GM12892 (cell line): ENCODE data around the gene CCDC120. TPM values are rescaled to one million over a fixed set of nuclear protein-coding genes. Genes with fewer than 3 reads are reported as not detected.

Experiments used
- DNase-seq: peaks from one replicate; pipeline ENCODE4 v3.0.0; 2011; ENCODE audit not compliant: insufficient read length
- FAIRE-seq: peaks from 2 replicates; lab custom pipeline; 2011; peaks lifted over from hg19 to GRCh38; lab: Jason Lieb, UNC
- POLR2A ChIP-seq: IDR thresholded peaks from 2 replicates; pipeline ENCODE4 v1.6.1; 2011; ENCODE audit warnings: low read depth, low read length, control low read depth
- POLR2AphosphoS5 ChIP-seq: IDR thresholded peaks from 2 replicates; pipeline ENCODE4 v1.6.1; 2011; ENCODE audit warnings: low read depth, low read length, control low read depth
- TAF1 ChIP-seq: IDR thresholded peaks from 2 replicates; pipeline ENCODE4 v1.6.1; 2011; ENCODE audit warnings: low read depth, mild to moderate bottlenecking, control low read depth, low read length, borderline replicate concordance
- polyA plus RNA-seq: library from polyadenylated mRNA; unstranded; fragments of >200 nt; gene quantifications from one replicate; pipeline ENCODE4 v1.2.1, GENCODE V29; 2012; ENCODE audit warnings: missing spikeins, inconsistent platforms; ENCODE audit not compliant: missing spikeins

CCDC120 gene, protein sequence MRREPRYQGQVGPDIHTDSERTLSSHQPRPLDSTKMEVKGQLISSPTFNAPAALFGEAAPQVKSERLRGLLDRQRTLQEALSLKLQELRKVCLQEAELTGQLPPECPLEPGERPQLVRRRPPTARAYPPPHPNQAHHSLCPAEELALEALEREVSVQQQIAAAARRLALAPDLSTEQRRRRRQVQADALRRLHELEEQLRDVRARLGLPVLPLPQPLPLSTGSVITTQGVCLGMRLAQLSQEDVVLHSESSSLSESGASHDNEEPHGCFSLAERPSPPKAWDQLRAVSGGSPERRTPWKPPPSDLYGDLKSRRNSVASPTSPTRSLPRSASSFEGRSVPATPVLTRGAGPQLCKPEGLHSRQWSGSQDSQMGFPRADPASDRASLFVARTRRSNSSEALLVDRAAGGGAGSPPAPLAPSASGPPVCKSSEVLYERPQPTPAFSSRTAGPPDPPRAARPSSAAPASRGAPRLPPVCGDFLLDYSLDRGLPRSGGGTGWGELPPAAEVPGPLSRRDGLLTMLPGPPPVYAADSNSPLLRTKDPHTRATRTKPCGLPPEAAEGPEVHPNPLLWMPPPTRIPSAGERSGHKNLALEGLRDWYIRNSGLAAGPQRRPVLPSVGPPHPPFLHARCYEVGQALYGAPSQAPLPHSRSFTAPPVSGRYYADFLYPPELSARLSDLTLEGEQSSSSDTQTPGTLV
- 1.7 TPM for polyA plus RNA-seq

DNA sequence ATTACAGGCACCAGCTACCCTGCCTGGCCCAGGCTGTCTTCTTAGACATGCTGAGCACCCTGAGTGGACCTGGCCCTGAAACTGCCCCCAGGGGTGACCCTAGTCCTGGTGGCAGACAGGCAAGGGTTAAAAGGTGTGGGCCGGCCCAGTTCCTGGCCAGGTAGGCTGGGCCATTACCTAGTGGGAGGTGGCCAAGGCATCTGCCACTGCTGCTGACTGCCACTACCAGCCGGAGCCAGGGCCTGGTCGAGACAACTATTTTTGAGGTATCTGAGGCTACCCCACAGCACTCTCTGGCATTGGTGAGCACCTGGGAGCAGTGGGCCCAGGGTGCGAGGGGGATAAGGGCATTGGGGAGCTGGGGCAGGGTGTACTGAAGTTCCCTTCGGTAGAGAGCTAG, at the start of gene CCDC120:
Gene CCDC120, plus strand, starts transcription at position 206 of the 400 bp plus-strand sequence. CDS start 3,043 bp downstream, outside the sequence.
- TF ChIP-seq POLR2AphosphoS5: no peak
- TF ChIP-seq POLR2A: no peak
- TF ChIP-seq TAF1: no peak
- FAIRE-seq: no peak

DNA sequence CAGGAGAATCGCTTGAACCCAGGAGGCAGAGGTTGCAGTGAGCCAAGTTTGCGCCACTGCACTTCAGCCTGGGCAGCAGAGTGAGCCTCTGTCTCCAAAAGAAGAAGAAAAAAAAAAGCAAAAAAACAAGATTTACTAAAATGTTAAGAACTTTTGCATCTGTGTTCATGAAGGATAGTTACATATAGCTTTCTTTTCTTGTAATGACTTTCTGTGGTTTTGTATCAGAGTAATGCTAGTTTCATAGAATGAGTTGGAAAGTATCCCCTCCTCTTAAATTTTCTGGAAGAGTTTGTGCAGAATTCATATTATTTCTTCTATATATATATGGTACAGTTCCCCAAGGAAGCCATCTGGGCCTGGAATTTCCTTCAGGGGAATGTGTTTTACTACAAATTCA, 39.7 kb upstream of the CCDC120 start:
- DNase-seq (no peak), FAIRE-seq (no peak)
- TF ChIP-seq TAF1 (no peak), POLR2AphosphoS5 (no peak), POLR2A (no peak)

More for the DNA sequence above, at the start of gene CCDC120:
- no peak for DNase-seq

DNA sequence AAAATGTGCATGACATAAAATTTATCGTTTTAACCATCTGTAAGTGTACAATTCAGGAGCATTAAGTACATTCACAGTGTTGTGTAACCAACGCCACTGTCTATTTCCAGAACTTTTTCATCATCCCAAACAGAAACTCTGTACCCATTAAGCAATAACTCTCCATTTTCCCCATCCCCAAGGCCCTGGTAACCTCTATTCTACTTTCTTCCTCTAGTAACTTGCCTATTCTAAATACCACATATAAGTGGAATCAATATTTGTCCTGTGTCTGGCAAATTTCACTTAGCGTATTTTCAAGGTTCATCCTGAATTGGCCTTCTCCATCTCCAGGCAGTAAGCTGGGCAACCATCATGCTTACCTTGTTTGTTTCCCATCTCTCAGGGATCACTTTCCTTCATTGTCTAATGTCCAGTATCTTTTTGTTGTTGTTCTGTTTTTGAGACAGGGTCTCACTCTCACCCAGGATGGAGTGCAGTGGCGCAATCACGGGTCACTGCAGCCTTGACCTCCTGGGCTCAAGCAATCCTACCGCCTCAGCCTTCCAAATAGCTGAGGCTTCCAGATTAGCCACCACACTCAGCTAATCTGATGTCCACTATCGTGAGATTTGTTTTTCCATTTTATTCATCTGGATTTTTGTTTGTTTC, 39.1 kb upstream of the CCDC120 start:
- no peak for DNase-seq
- no peak for FAIRE-seq
- TF ChIP-seq POLR2A (no peak), TAF1 (no peak), POLR2AphosphoS5 (no peak)

DNA sequence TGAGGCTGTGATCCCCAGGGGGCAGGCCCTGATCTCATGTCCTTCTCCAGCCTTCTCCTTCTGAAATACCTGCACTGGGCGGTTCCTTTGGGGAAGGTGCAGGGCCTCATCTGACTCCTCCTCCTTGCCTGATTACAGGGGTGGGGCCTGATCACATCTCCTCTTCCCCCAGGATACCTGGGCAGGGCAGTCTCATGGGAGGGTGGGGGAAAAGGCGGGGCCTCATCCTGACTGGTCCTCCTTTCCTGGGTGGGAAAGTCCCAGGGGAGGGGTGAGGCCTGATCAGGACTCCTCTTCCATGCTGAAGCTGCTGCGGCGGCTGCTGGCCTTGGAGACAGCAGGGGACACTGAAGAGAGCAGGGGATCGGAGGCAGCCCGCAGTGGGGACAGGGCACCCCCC, 28.9 kb upstream of the CCDC120 start:
- DNase-seq (no peak), FAIRE-seq (no peak)
- TF ChIP-seq POLR2AphosphoS5 (no peak), POLR2A (no peak), TAF1 (no peak)

DNA sequence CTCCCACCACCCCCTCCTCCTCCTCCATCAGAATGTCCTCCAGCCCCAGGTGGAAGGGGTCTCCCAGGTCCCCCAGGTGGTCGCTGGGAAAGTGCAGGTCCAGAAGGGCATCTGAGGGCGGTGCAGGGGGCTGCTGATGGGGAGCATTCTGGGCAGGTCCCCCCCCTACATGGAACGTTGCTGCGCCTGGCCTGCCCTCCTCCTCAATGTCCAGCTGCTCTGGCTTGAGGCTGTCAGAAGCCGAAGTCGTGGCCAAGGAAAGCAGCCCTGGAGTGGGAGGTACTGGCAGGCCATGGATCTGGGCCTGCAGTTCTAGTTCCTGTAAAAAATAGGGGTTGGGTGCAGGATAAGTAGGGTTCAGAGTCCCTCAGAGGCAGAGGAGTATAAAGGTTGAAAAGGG, 28.5 kb upstream of the CCDC120 start:
- no peak for FAIRE-seq
- DNase-seq: no peak
- TF ChIP-seq POLR2A: no peak
- no peak for TF ChIP-seq TAF1
- no peak for TF ChIP-seq POLR2AphosphoS5

DNA sequence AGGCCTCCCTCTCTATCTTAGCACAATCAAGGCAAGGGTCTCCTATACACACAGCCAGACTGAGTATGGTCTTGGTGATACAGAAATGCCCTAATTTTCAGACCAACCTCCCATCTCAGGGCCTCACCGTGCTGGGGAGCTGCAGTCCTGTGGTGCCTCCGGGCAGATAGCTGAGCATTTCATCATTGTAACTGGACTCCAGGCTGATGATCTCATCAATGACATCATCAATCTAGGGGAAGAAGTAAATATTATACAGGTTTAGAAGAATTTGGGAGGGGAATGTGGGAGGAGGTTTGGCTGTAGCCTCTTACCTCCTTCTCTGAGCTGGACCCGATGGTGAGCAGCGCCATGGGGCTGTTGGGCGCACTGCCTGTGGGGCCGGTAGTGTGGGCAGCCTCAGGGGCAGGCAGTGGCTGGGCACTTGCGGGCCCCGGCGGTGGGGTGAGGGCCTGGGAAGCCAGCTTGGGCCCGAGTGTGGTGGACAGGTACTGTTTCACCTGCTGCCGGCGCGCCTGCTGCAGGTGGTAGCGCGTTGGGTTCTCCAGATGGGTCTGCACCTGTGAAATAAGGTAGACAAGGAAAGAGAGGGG, 20.8 kb upstream of the CCDC120 start:
- TF ChIP-seq POLR2A (no peak), TAF1 (no peak), POLR2AphosphoS5 (no peak)
- FAIRE-seq: no peak
- no peak for DNase-seq

DNA sequence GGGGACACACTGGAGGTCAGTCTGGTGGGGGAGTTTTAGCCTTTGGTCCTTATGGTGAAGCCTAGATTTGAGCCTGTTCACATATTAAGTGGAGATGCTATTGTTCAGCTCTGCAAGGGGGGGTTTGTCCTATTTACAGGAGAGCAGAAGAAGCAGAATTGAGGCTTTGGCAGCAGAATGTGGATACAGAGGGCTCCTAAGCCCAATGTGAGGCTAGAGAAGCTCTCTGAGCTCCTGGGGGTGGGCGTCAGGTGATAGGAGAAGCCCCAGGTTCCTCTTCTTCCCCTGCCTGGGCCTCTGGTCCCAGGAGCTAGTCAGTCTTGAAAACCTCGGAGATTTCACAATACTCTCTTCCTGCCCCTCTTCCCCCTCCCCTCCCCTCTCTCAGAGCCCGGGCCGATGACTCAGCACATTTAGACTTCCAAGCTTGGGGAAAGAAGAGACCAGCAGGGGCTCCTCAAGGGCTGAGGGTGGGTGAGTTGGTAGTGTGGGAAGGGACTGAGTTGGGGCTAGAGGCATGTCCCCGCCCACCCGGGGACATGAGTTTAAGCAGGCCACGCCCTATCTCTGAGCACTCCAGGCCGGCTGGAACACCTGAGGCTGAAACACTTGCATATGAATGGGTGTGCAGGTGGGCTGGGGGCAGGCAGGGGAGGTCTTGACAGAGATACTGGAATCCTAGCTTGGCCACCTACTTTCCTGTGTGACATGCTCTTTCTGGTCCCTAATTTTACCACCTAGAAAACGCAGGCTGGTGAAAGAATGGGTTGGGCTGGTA, 19.0 kb upstream of the CCDC120 start:
- TF ChIP-seq TAF1 (no peak), POLR2AphosphoS5 (no peak), POLR2A (no peak)
- FAIRE-seq (no peak), DNase-seq (no peak)

DNA sequence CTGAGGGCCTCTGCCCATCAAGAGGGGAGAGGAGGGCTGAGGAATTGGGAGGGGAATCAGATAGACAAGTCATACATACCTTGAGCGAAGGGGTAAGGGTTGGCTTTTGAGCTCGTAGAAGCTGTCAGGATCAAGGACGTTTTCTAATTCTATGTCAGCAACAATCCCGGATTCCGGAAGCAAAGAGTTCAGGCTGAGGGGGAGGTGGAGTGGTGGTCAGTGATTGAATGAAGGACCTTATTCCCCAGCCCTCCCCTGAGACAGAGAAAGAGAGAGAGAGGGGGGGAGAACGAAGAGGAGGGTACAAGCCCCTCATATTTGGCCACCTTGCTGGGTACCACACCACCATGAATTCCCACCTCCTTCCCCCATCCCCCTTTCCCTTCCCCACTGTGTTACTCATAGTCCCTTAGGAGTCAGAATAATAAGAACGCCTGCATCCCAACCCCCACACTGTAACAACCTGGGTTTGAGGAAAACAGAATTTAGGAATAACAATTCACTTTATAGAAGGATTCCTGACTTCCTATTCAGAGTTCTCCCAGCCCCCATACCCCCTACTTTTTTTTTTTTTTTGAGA, 18.3 kb upstream of the CCDC120 start:
- TF ChIP-seq POLR2A: no peak
- TF ChIP-seq POLR2AphosphoS5: no peak
- no peak for TF ChIP-seq TAF1
- no peak for DNase-seq
- FAIRE-seq: no peak

DNA sequence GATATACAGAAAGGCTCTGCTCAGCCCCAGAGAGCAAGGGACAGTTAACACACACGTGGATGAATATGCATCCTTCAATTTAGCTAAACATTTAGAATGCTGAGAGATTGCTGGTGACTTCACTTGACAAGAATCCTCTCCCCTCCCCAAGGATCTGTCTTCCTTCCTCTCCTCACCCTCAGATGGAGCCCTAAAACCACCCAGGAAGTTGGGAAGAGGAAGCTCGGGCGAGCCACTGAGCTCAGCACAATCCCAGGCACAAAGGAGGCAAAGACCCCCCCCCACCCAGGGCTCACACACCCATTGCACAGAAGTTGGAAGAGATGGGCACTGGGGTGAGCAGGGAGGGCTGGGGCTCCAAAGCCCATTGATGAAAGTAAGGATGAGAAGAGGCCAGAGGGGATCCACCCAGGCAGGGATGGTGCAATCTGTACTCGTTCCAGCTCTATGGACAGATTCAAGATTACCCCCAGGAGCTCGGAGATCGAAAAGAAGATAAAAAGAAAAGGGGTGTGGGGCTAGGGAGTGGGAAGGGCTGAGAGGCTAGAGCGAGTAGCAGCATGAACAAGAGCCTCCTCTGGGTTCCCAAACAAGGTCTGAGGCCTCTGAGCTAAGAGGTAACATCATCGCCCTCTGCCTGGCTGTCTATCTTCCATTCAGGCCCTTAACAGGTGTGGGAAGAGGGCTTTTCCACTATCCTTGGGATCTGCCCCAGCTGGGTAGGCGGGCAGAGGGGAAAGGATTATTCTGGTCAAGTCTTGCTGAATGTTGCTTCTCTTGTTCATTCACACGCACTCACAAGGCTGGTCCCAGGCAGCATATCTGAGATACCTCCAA, 16.8 kb upstream of the CCDC120 start:
- TF ChIP-seq TAF1 (no peak), POLR2A (no peak), POLR2AphosphoS5 (no peak)
- DNase-seq (no peak), FAIRE-seq (no peak)
